H9 (cell line): ENCODE measurements around the gene HIPK2. TPM values are rescaled to one million over a fixed set of nuclear protein-coding genes. Genes with fewer than 3 reads are reported as not detected.

Source experiments
- DNase-seq: peaks from one replicate; pipeline ENCODE4 v3.0.0-alpha.2; 2017
- H2AFZ ChIP-seq: one replicate; pipeline ENCODE4 v1.6.1; 2013; ENCODE audit warnings: mild to moderate bottlenecking, low read length, control low read depth, moderate library complexity
- H2AK5ac ChIP-seq: 2 replicates; pipeline ENCODE4 v1.6.1; 2013; ENCODE audit warnings: low read length, control low read depth, mixed read lengths; ENCODE audit not compliant: insufficient read length
- H2BK120ac ChIP-seq: one replicate; pipeline ENCODE4 v1.6.1; 2013; ENCODE audit warnings: low read depth, mild to moderate bottlenecking, low read length, control low read depth, inconsistent platforms; ENCODE audit not compliant: poor library complexity, severe bottlenecking
- H2BK12ac ChIP-seq: 2 replicates; pipeline ENCODE4 v1.6.1; 2013; ENCODE audit warnings: low read length, control low read depth, mixed read lengths, low read depth; ENCODE audit not compliant: insufficient read length
- H2BK15ac ChIP-seq: 2 replicates; pipeline ENCODE4 v1.6.1; 2013; ENCODE audit warnings: low read depth, low read length, control low read depth
- H2BK20ac ChIP-seq: one replicate; pipeline ENCODE4 v1.6.1; 2013; ENCODE audit warnings: low read depth, mild to moderate bottlenecking, low read length, control low read depth, inconsistent platforms; ENCODE audit not compliant: poor library complexity, severe bottlenecking
- H2BK5ac ChIP-seq: 2 replicates; pipeline ENCODE4 v1.6.1; 2013; ENCODE audit warnings: low read length, control low read depth, mixed read lengths; ENCODE audit not compliant: insufficient read length
- H3K14ac ChIP-seq: 2 replicates; pipeline ENCODE4 v1.6.1; 2013; ENCODE audit warnings: low read length, control low read depth; ENCODE audit not compliant: insufficient read depth
- H3K18ac ChIP-seq: 2 replicates; pipeline ENCODE4 v1.6.1; 2013; ENCODE audit warnings: low read depth, mild to moderate bottlenecking, mixed read lengths, low read length, control low read depth; ENCODE audit not compliant: insufficient read length
- H3K23ac ChIP-seq: 2 replicates; pipeline ENCODE4 v1.6.1; 2013; ENCODE audit warnings: low read length, control low read depth, mixed read lengths, low read depth; ENCODE audit not compliant: insufficient read length
- H3K23me2 ChIP-seq: 2 replicates; pipeline ENCODE4 v1.6.1; 2013; ENCODE audit warnings: low read depth, mild to moderate bottlenecking, mixed read lengths, low read length, control low read depth; ENCODE audit not compliant: insufficient read length, poor library complexity, severe bottlenecking
- H3K27ac ChIP-seq: 2 replicates; pipeline ENCODE4 v1.5.1; 2013; ENCODE audit warnings: low read length, control low read depth, mixed read lengths, low read depth; ENCODE audit not compliant: insufficient read length
- H3K27me3 ChIP-seq: 2 replicates; pipeline ENCODE4 v1.6.1; 2013; ENCODE audit warnings: low read length, control low read depth, inconsistent platforms; ENCODE audit not compliant: insufficient read depth
- H3K4ac ChIP-seq: 2 replicates; pipeline ENCODE4 v1.6.1; 2013; ENCODE audit warnings: low read depth, mild to moderate bottlenecking, control low read depth, inconsistent platforms, low read length, moderate library complexity
- H3K4me1 ChIP-seq: 2 replicates; pipeline ENCODE4 v1.6.1; 2013; ENCODE audit warnings: low read length, control low read depth, inconsistent platforms; ENCODE audit not compliant: insufficient read depth
- H3K4me2 ChIP-seq: 2 replicates; pipeline ENCODE4 v1.6.1; 2013; ENCODE audit warnings: low read length, control low read depth, mixed read lengths; ENCODE audit not compliant: insufficient read length, insufficient read depth
- H3K56ac ChIP-seq: 2 replicates; pipeline ENCODE4 v1.6.1; 2013; ENCODE audit warnings: low read depth, mild to moderate bottlenecking, mixed read lengths, low read length, control low read depth; ENCODE audit not compliant: insufficient read length
- H3K79me1 ChIP-seq: 2 replicates; pipeline ENCODE4 v1.6.1; 2013; ENCODE audit warnings: low read depth, mild to moderate bottlenecking, moderate library complexity, low read length, control low read depth, inconsistent platforms; ENCODE audit not compliant: insufficient read depth, poor library complexity, severe bottlenecking
- H3K79me2 ChIP-seq: 2 replicates; pipeline ENCODE4 v1.6.1; 2013; ENCODE audit warnings: low read length, control low read depth, inconsistent platforms; ENCODE audit not compliant: insufficient read depth
- H3K9ac ChIP-seq: 2 replicates; pipeline ENCODE4 v1.6.1; 2013; ENCODE audit warnings: low read length, control low read depth, mixed read lengths; ENCODE audit not compliant: insufficient read length; ENCODE audit errors: extremely low read depth
- H3K9me3 ChIP-seq: one replicate; pipeline ENCODE4 v1.6.1; 2013; ENCODE audit warnings: low read depth, low read length, inconsistent platforms; ENCODE audit not compliant: control insufficient read depth
- H3T11ph ChIP-seq: one replicate; pipeline ENCODE4 v1.6.1; 2013; ENCODE audit warnings: mild to moderate bottlenecking, low read length, control low read depth, inconsistent platforms
- H4K20me1 ChIP-seq: one replicate; pipeline ENCODE4 v1.6.1; 2013; ENCODE audit not compliant: control insufficient read depth, insufficient read length, insufficient read depth
- H4K5ac ChIP-seq: 2 replicates; pipeline ENCODE4 v1.6.1; 2013; ENCODE audit warnings: low read depth, mild to moderate bottlenecking, mixed read lengths, low read length, control low read depth; ENCODE audit not compliant: insufficient read length
- H4K8ac ChIP-seq: replicated peaks from 2 replicates; pipeline ENCODE4 v1.6.1; 2013; ENCODE audit warnings: low read length, control low read depth, mixed read lengths, low read depth; ENCODE audit not compliant: insufficient read length
- H4K91ac ChIP-seq: 2 replicates; pipeline ENCODE4 v1.6.1; 2013; ENCODE audit warnings: low read depth, mild to moderate bottlenecking, moderate library complexity, mixed read lengths, low read length, control low read depth; ENCODE audit not compliant: insufficient read length
- H3K27ac Mint-ChIP-seq, 3 experiments: 2 replicates in 2 of 3; 3 replicates in 1 of 3; pipeline ENCODE4 v1.8.0; 2020 to 2021; ENCODE audit warnings: mixed read lengths in 3 of 3, mild to moderate bottlenecking in 1 of 3, moderate library complexity in 1 of 3
- H3K27me3 Mint-ChIP-seq: 2 replicates; pipeline ENCODE4 v1.8.0; 2021; ENCODE audit warnings: low read depth, mild to moderate bottlenecking, moderate library complexity, mixed read lengths
- H3K36me3 Mint-ChIP-seq, 3 experiments: 2 replicates in 2 of 3; 3 replicates in 1 of 3; pipeline ENCODE4 v1.8.0; 2020 to 2021; ENCODE audit warnings: low read depth in 3 of 3, mixed read lengths in 3 of 3; ENCODE audit not compliant: insufficient read depth in 1 of 3
- H3K4me1 Mint-ChIP-seq, 2 experiments: 2 replicates each; pipeline ENCODE4 v1.8.0; 2020; ENCODE audit warnings: mixed read lengths in 2 of 2
- H3K4me3 Mint-ChIP-seq, 2 experiments: 2 replicates in 1 of 2; 3 replicates in 1 of 2; pipeline ENCODE4 v1.8.0; 2020 to 2021; ENCODE audit warnings: mild to moderate bottlenecking in 2 of 2, mixed read lengths in 2 of 2, moderate library complexity in 1 of 2
- H3K9me3 Mint-ChIP-seq, 2 experiments: 2 replicates in 1 of 2; 3 replicates in 1 of 2; pipeline ENCODE4 v1.8.0; 2020; ENCODE audit warnings: mild to moderate bottlenecking in 2 of 2, mixed read lengths in 2 of 2, moderate library complexity in 1 of 2
- CTCF ChIP-seq: fragments of 200-600 bp; sonication (generic); conservative IDR thresholded peaks from 3 replicates; pipeline ENCODE4 v1.8.0; 2021; ENCODE audit warnings: antibody characterized with exemption, mild to moderate bottlenecking
- total RNA-seq: library from RNA; stranded (reverse); gene quantifications from 2 replicates; pipeline ENCODE4 v1.2.1, GENCODE V29; 2021

Gene HIPK2
- total RNA-seq, 1 experiment from 2014 or later, result 21.9 TPM

DNA sequence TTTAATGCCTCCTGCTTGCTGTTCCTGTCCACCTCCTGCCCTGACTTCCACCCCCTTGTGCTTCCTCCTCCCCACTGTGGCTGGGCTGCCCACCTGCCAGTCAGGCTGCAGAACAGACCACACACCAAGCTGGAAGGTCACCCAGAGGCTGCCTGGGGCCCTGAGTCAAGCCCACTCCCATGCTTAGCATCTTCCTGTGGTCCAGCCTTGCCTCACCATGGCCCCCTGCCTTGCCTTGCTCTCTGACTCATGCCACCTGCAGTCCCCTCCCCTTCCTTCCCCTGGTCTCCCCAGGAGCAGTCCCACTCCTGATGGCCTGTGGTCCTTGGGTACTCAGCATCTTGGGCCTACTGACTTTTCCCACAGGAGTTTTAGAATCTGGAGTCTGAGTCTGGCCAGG, 252.0 kb downstream of the HIPK2 start:
- no peak overlapping the region for H3K23ac ChIP-seq
- peak overlapping the region in 1 of 3 experiments; percentile 48; a peak in 1 of 7 replicates for H3K27ac Mint-ChIP-seq
- H2BK120ac ChIP-seq, result no peak overlapping the region
- H2BK5ac ChIP-seq, result no peak overlapping the region
- no peak overlapping the region for H3K27ac ChIP-seq
- no peak overlapping the region for H3K18ac ChIP-seq
- no peak overlapping the region for H2BK15ac ChIP-seq
- no peaks in the 10 kb centered on the region for H4K20me1 ChIP-seq
- H3K27me3 ChIP-seq, result peaks cover 26% of the 10 kb centered on the region; the same call in 1 of the 2 replicates
- H3K23me2 ChIP-seq, result peaks cover 5% of the 10 kb centered on the region
- DNase-seq, result no peak
- no peak overlapping the region for H4K5ac ChIP-seq
- H3K4me1 ChIP-seq, result no peaks in the 10 kb centered on the region; the same call in none of the 2 replicates
- H2AK5ac ChIP-seq, result no peak overlapping the region
- H3T11ph ChIP-seq, result no peak overlapping the region
- H3K4me2 ChIP-seq, result no peak overlapping the region
- H3K36me3 Mint-ChIP-seq, result peaks cover 0 to 4% (median 2%) of the 10 kb centered on the region in 3 experiments; a peak in 4 of 7 replicates
- H3K79me2 ChIP-seq, result no peaks in the 10 kb centered on the region
- no peak overlapping the region for H2BK20ac ChIP-seq
- no peak overlapping the region for H2BK12ac ChIP-seq
- peaks cover 3 to 4% of the 10 kb centered on the region in 2 experiments; a peak in 4 of 5 replicates for H3K9me3 Mint-ChIP-seq
- no peak overlapping the region for H3K4ac ChIP-seq
- no peak overlapping the region; the same call in 1 of the 2 replicates for H3K14ac ChIP-seq
- no peak for TF ChIP-seq CTCF
- no peak overlapping the region for H3K4me3 Mint-ChIP-seq
- no peak overlapping the region for H2AFZ ChIP-seq
- H3K79me1 ChIP-seq, result no peaks in the 10 kb centered on the region
- peaks cover 76% of the 10 kb centered on the region for H3K27me3 Mint-ChIP-seq
- H3K9ac ChIP-seq, result no peak overlapping the region
- H3K4me1 Mint-ChIP-seq, result peaks cover 8 to 13% of the 10 kb centered on the region in 2 experiments
- no peak overlapping the region for H4K8ac ChIP-seq
- H3K9me3 ChIP-seq, result no peaks in the 10 kb centered on the region
- no peak overlapping the region for H4K91ac ChIP-seq
- H3K56ac ChIP-seq, result no peak overlapping the region
